Thyroid gland (tissue), 4 donors: ENCODE results near the gene ITGAE. TPM values are rescaled to one million over a fixed set of nuclear protein-coding genes. Genes with fewer than 3 reads are reported as not detected.

Experiments
- DNase-seq, 2 donors: peaks; one replicate each; pipeline ENCODE4 v3.0.0-alpha.2; 2019
- H3K27ac ChIP-seq, 3 donors: fragments of 200-600 bp; sonication (generic); 1 replicate in 2 of 3; 2 replicates in 1 of 3; pipeline ENCODE4 v1.5.1; 2016 to 2019; ENCODE audit warnings: mild to moderate bottlenecking in 1 of 3, moderate library complexity in 1 of 3
- H3K27me3 ChIP-seq: fragments of 200-600 bp; sonication (generic); one replicate; pipeline ENCODE4 v1.5.1; 2019
- H3K36me3 ChIP-seq, 2 donors: fragments of 200-600 bp; sonication (generic); one replicate each; pipeline ENCODE4 v1.5.1; 2016 to 2019
- H3K4me1 ChIP-seq, 2 donors: fragments of 200-600 bp; sonication (generic); one replicate each; pipeline ENCODE4 v1.5.1; 2017 to 2019
- H3K4me3 ChIP-seq, 3 donors: fragments of 200-600 bp; sonication (generic); replicated peaks in 1 of 3; 1 replicate in 2 of 3; 2 replicates in 1 of 3; pipeline ENCODE4 v1.5.1; 2016; ENCODE audit warnings: mild to moderate bottlenecking in 1 of 3
- H3K9me3 ChIP-seq: fragments of 200-600 bp; sonication (generic); one replicate; pipeline ENCODE4 v1.5.1; 2017
- CTCF ChIP-seq, 6 experiments: fragments of 200-600 bp in 3 of 6; fragments of 450-650 bp in 3 of 6; sonication (generic) in 3 of 6; IDR thresholded peaks; one replicate each; pipeline ENCODE4 v1.5.1; 2016 to 2019; ENCODE audit warnings: antibody characterized with exemption in 6 of 6, mild to moderate bottlenecking in 2 of 6, inconsistent platforms in 1 of 6, moderate library complexity in 1 of 6
- POLR2A ChIP-seq, 2 donors: fragments of 450-650 bp; IDR thresholded peaks; one replicate each; pipeline ENCODE4 v1.6.1; 2017; ENCODE audit warnings: antibody characterized with exemption in 2 of 2, mild to moderate bottlenecking in 2 of 2, moderate library complexity in 1 of 2
- WGBS, 2 donors: methylation state at CpG; one replicate each; pipeline ENCODE4 v1.1.5; 2017; 5-methylcytosine and 5-hydroxymethylcytosine counted together
- intact Hi-C: fragments of 100-400 bp; cut with DNase I; formaldehyde crosslinking; loops from one replicate; pipeline ENCODE4 v1.15.1; 2023
- total RNA-seq, 4 donors: library from RNA; depleted of rRNA; stranded (reverse); fragments of >200 nt; gene quantifications; one replicate each; pipeline ENCODE4 v1.2.3, GENCODE V29; 2016

The ITGAE gene
- total RNA-seq, 4 donors from 2014 or later: 5.5 to 31.9 (median 19.4) TPM

- Histone ChIP-seq H3K9me3 (no peaks in the 10 kb centered on the region), H3K4me1 (peaks cover 14 to 25% of the 10 kb centered on the region in 2 donors), H3K36me3 (peaks cover under 1 to 4% of the 10 kb centered on the region in 2 donors), H3K4me3 (peak overlapping the region in 2 of 3 donors; percentile 83 to 99), H3K27ac (no peak overlapping the region), H3K27me3 (no peaks in the 10 kb centered on the region)
- DNase-seq: no peak
- intact Hi-C loops: no loop called here
- 39 to 43% methylated on average over 11 to 12 of the region's 12 CpGs for WGBS, 2 donors
- no peak for TF ChIP-seq POLR2A (IDR thresholded peaks at IDR 0.05)
- no peak for TF ChIP-seq CTCF (IDR thresholded peaks at IDR 0.05)
Observed at GRCh38 chr17:3669548-3669947, 131.4 kb downstream of the ITGAE start.

DNA sequence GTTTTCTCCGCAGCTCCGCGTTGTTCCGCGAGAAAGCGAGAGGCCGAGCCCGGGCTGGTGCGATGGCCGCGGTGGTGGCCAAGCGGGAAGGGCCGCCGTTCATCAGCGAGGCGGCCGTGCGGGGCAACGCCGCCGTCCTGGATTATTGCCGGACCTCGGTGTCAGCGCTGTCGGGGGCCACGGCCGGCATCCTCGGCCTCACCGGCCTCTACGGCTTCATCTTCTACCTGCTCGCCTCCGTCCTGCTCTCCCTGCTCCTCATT is 132.0 kb downstream of the ITGAE start:
- DNase-seq: no peak
- intact Hi-C loops: no loop called here
- peak overlapping the region; percentile 80 to 99 (median 83) for H3K4me3 ChIP-seq
- H3K27ac ChIP-seq: peak overlapping the region; percentile 73 to 81 (median 74)
- no peak for TF ChIP-seq POLR2A (IDR thresholded peaks at IDR 0.05)
- TF ChIP-seq CTCF (IDR thresholded peaks at IDR 0.05): no peak
- peaks cover 14 to 25% of the 10 kb centered on the region in 2 donors for H3K4me1 ChIP-seq
- H3K9me3 ChIP-seq: no peaks in the 10 kb centered on the region
- H3K36me3 ChIP-seq: peaks cover 6 to 9% of the 10 kb centered on the region in 2 donors
- H3K27me3 ChIP-seq: no peaks in the 10 kb centered on the region
- WGBS, 2 donors: 0% methylated on average over 17 to 21 of the region's 32 CpGs

GRCh38 chr17:3668279-3669084 is 132.5 kb downstream of the ITGAE start, which contains the start of the genes EMC6 and TAX1BP3:
Gene EMC6, plus strand, starts transcription at chr17:3668812. Its CDS starts 335 bp downstream, at chr17:3669147.
Gene TAX1BP3, minus strand, starts transcription at chr17:3668578. Its CDS starts 52 bp downstream, at chr17:3668526.
- DNase-seq: peak; percentile 99
- Histone ChIP-seq H3K27me3 (no peaks in the 10 kb centered on the region), H3K4me1 (peaks cover 14 to 25% of the 10 kb centered on the region in 2 donors), H3K27ac (peak within 1 kb of the TSS; percentile 89 to 99 (median 98)), H3K36me3 (peaks cover 11 to 14% of the 10 kb centered on the region in 2 donors), H3K9me3 (no peaks in the 10 kb centered on the region), H3K4me3 (peak within 1 kb of the TSS; percentile 80 to 99 (median 83))
- TF ChIP-seq POLR2A (IDR thresholded peaks at IDR 0.05) (peak; percentile 71 to 96), CTCF (IDR thresholded peaks at IDR 0.05) (no peak)
- WGBS, 2 donors: 0% methylated on average over 9 to 16 of the region's 89 CpGs
- intact Hi-C loops: no loop called here

DNA sequence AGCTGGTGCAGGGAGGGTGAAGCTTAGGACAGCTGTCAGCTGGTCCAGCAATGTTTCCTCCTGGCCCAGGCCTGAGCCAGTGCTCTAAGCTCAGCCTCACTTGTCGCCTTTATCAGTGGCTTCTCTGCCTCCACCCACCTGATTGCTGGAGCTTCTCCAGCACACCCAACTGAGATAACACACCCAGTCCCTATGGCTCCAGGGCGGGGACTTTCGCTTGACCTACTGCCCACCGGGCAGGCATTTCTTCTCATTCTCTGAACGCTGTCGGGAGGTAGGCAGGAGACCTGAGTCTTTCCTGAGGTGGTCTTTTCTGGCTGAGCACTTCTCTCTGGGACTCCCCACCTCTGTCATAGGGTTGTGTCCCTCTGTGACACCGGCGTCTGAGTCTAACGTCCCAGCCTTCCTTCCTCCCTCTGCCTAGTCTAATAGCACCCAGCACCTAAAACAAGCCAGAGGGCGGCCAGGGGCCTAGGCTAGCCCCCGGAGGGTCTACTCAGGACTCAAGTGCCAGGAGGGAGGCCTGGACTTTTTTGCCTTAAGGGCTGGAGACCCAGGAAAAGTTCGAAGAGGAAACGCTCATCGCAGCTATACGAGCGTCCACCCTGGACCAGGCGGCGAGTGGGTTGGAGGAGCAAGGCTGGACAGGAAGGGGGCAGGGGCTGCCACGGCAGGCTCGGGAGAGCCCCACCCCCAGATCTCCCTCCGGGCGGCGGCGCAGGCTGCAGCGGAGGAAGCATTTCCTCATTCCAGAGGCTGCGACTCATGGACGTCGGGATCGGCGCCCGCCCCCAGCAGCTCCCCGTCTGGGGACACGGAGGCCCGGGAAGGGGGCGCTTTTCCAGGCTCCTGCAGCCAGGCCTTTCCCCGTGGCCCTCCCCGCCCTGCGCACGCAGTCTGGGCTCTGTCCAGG is 133.4 kb downstream of the ITGAE start:
- WGBS, 2 donors: 6 to 11% methylated on average over 13 to 15 of the region's 39 CpGs
- Histone ChIP-seq H3K27ac (peak overlapping the region; percentile 89 to 99 (median 98)), H3K4me3 (peak overlapping the region; percentile 72 to 94 (median 83)), H3K36me3 (peaks cover 15 to 21% of the 10 kb centered on the region in 2 donors), H3K4me1 (peaks cover 14 to 25% of the 10 kb centered on the region in 2 donors), H3K9me3 (no peaks in the 10 kb centered on the region), H3K27me3 (no peaks in the 10 kb centered on the region)
- peak; percentile 84 for DNase-seq
- intact Hi-C loops: no loop called here
- TF ChIP-seq CTCF (IDR thresholded peaks at IDR 0.05): no peak
- no peak for TF ChIP-seq POLR2A (IDR thresholded peaks at IDR 0.05)
